MCF 10A (cell line): Measurements from ENCODE around the gene MFSD12. TPM values are rescaled to one million over a fixed set of nuclear protein-coding genes. Genes with fewer than 3 reads are reported as not detected.

Experiments
- BruUV-seq: library from RNA; stranded (reverse); fragments of 400-500 nt; replicated peaks from 2 replicates; lab custom pipeline; 2021; lab: Mats Ljungman, UMichigan
- CTCF ChIA-PET: fragments of 300-600 bp; sonication (Branson Sonifier 250); formaldehyde crosslinking; extraction: SDS; loops from one replicate; lab custom pipeline; 2021; ENCODE audit warnings: antibody characterized with exemption, inconsistent platforms; lab: Yijun Ruan, JAX
- POLR2A ChIA-PET: fragments of 300-600, 350-650 bp; sonication (Branson Sonifier 250); formaldehyde crosslinking; extraction: SDS; loops from one replicate; lab custom pipeline; 2020; ENCODE audit warnings: antibody characterized with exemption, inconsistent platforms; lab: Yijun Ruan, JAX
- DNase-seq: peaks from one replicate; pipeline ENCODE4 v3.0.0-alpha.2; 2018; ENCODE audit not compliant: unreplicated experiment
- H3K27ac Mint-ChIP-seq: one replicate; pipeline ENCODE4 v1.8.0; 2022; ENCODE audit warnings: mild to moderate bottlenecking, low read depth, mixed read lengths; ENCODE audit not compliant: unreplicated experiment
- H3K27me3 Mint-ChIP-seq: one replicate; pipeline ENCODE4 v1.8.0; 2022; ENCODE audit warnings: mixed read lengths; ENCODE audit not compliant: insufficient read depth, unreplicated experiment
- H3K36me3 Mint-ChIP-seq: one replicate; pipeline ENCODE4 v1.8.0; 2022; ENCODE audit warnings: mild to moderate bottlenecking, moderate library complexity, mixed read lengths; ENCODE audit not compliant: insufficient read depth, unreplicated experiment
- H3K4me1 Mint-ChIP-seq: one replicate; pipeline ENCODE4 v1.8.0; 2022; ENCODE audit warnings: mixed read lengths; ENCODE audit not compliant: insufficient read depth, unreplicated experiment
- H3K4me3 Mint-ChIP-seq: one replicate; pipeline ENCODE4 v1.8.0; 2022; ENCODE audit warnings: mild to moderate bottlenecking, moderate library complexity, mixed read lengths; ENCODE audit not compliant: unreplicated experiment
- H3K9me3 Mint-ChIP-seq: one replicate; pipeline ENCODE4 v1.8.0; 2022; ENCODE audit warnings: mixed read lengths; ENCODE audit not compliant: unreplicated experiment
- intact Hi-C: fragments of 100-400 bp; cut with micrococcal nuclease; formaldehyde crosslinking; loops from 2 replicates; pipeline ENCODE4 v1.14.1; 2022
- total RNA-seq: library from RNA; stranded (reverse); gene quantifications from 2 replicates; pipeline ENCODE4 v1.2.3, GENCODE V29; 2022
- TF ChIP-seq, protein P1 (sequence below): fragments of 200-600 bp; IDR thresholded peaks from one replicate; pipeline ENCODE4 v1.8.0; 2022; ENCODE audit warnings: antibody characterized with exemption, mild to moderate bottlenecking; ENCODE audit not compliant: unreplicated experiment

Gene MFSD12
- total RNA-seq, 1 experiment from 2014 or later = 79.4 TPM

DNA sequence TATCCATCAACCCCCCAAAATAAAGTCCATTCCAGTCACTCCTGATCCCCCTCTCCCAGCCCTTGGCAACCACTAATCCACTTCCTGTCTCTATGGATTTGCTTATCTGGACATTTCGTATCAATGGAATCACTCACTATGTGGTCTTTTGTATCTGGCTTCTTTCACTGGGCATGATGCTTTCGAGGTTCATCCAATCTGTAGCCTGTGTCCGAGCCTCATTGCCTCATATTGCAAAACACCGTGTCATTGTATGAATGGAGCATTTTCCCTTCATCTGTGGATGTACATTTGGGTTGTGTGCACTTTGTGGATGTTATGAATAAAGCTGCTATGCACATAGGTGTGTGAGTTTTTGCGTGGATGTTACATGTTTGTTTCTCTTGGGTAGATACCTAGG lies 52.7 kb downstream of the MFSD12 start:
- no peaks in the 10 kb centered on the region for H3K27me3 Mint-ChIP-seq

DNA sequence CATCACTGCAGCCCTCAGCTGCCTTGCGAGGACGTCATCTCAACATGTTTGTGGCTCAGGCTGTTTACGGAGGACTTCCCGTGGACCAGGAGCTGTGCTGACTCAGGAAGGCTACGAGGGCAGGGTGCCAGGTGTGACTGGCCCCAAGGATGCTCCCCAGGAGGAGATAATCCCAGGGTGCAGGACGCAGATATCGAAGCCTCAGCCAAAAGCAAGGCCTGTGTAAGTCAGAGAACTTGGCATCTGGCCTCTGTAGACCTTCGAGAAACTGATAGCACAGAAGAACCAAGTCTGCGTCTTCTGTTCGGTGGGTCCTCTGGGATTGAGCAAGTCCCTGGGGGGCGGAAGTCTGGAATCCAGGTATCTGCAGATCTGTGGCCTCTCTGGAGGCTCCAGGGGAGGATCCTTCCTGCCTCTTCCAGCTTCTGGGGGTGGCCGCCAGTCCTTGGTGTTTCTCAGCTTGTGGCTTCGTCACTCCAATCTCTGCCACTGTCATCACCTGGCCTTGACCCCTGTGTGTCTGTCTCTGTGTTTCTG lies 54.3 kb downstream of the MFSD12 start:
- intact Hi-C loops = no loop called here
- ChIA-PET POLR2A (no interaction called here), CTCF (interaction anchor here (0.6 kb wide), 3 partner anchors 11 to 198 kb away, joined by 3 to 5 read pairs (median 4); no protein-coding TSS in a partner anchor)
- Mint-ChIP-seq H3K27me3 (no peaks in the 10 kb centered on the region), H3K27ac (no peak overlapping the region), H3K9me3 (no peaks in the 10 kb centered on the region), H3K4me1 (peaks cover 19% of the 10 kb centered on the region), H3K36me3 (peaks cover 10% of the 10 kb centered on the region), H3K4me3 (no peak overlapping the region)
- TF ChIP-seq, protein P1, sequence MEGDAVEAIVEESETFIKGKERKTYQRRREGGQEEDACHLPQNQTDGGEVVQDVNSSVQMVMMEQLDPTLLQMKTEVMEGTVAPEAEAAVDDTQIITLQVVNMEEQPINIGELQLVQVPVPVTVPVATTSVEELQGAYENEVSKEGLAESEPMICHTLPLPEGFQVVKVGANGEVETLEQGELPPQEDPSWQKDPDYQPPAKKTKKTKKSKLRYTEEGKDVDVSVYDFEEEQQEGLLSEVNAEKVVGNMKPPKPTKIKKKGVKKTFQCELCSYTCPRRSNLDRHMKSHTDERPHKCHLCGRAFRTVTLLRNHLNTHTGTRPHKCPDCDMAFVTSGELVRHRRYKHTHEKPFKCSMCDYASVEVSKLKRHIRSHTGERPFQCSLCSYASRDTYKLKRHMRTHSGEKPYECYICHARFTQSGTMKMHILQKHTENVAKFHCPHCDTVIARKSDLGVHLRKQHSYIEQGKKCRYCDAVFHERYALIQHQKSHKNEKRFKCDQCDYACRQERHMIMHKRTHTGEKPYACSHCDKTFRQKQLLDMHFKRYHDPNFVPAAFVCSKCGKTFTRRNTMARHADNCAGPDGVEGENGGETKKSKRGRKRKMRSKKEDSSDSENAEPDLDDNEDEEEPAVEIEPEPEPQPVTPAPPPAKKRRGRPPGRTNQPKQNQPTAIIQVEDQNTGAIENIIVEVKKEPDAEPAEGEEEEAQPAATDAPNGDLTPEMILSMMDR = no peak
- BruUV-seq = no TSS peak
- DNase-seq = peak; percentile 17

More for the DNA sequence above, 52.7 kb downstream of the MFSD12 start:
- H3K27ac Mint-ChIP-seq = peak overlapping the region; percentile 97
- peaks cover 20% of the 10 kb centered on the region for H3K4me1 Mint-ChIP-seq
- POLR2A ChIA-PET = no interaction called here
- intact Hi-C loops = no loop called here
- H3K9me3 Mint-ChIP-seq = no peaks in the 10 kb centered on the region
- H3K4me3 Mint-ChIP-seq = peak overlapping the region; percentile 83
- H3K36me3 Mint-ChIP-seq = peaks cover 10% of the 10 kb centered on the region
- CTCF ChIA-PET = interaction anchor here (0.6 to 1.0 kb wide), 2 partner anchors 18 to 178 kb away, joined by 3 read pairs; no protein-coding TSS in a partner anchor
- BruUV-seq = no TSS peak
- TF ChIP-seq, protein P1 = no peak
- DNase-seq = no peak

DNA sequence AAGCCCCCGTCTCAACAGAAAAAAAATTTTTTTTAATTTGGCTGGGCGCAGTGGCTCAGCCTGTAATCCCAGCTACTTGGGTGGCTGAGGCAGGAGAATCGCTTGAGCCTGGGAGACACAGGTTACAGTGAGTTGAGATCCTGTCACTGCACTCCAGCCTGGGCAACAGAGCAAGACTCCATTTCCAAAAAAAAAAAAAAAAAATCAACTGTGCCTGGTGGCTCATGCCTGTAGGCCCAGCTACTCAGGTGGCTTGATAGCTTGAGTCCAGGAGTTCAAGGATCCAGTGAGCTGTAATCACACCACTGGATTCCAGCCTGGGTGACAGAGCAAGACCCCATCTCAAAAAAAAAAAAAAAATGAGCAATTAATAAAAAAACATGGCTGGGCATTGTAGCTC lies 55.6 kb downstream of the MFSD12 start:
- Mint-ChIP-seq H3K27ac (no peak overlapping the region), H3K36me3 (peaks cover 12% of the 10 kb centered on the region), H3K4me1 (peaks cover 17% of the 10 kb centered on the region), H3K4me3 (no peak overlapping the region), H3K27me3 (no peaks in the 10 kb centered on the region), H3K9me3 (no peaks in the 10 kb centered on the region)
- intact Hi-C loops = no loop called here
- TF ChIP-seq, protein P1 = no peak
- DNase-seq = no peak
- POLR2A ChIA-PET = interaction anchor here (0.7 to 1.7 kb wide), 5 partner anchors 16 to 548 kb away, joined by 3 to 10 read pairs (median 5); partner anchors contain the start of gene SMIM44
- CTCF ChIA-PET = interaction anchor here (0.6 to 2.1 kb wide), 3 partner anchors 29 to 163 kb away, joined by 3 to 8 read pairs (median 4); no protein-coding TSS in a partner anchor
- no TSS peak for BruUV-seq

DNA sequence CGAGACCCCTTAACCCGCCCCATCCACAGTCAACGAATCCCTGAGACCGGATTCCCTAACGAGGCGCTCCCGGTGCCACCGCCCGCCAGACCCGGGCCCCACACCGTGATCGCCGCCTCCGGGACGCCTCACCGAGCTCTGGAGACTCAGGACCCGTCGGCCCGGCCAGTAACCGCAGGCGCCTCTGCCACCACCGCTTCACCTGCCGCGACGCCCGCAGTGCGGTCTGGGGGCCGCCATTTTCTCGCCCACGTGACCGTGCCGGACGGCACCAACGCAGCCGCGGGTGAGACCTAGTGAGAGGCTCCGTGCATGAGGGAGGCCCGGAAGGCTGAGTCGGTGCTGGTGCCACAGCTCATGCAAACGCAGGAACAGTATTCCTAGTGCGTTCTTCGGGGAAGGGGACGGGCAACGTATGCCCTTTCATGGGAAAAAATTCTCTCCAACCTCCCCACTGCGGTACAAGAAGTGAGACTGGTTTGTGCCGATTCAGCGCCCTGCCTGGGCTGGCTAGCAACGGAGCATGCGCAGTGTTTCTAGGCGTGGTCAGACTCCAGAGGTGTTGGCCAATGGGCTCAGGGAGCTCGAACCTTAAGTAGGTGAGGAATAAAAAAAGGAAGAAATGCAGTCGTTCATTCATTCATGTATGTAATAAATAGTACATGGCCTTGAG lies 56.8 kb downstream of the MFSD12 start, which contains the start of gene DOHH:
DOHH (minus strand) TSS at position 246 of the 673 bp plus-strand sequence. CDS start 3,860 bp downstream, outside the sequence.
- H3K4me3 Mint-ChIP-seq = peak within 1 kb of the TSS; percentile 97
- no peaks in the 10 kb centered on the region for H3K27me3 Mint-ChIP-seq
- peak within 1 kb of the TSS; percentile 99 for H3K27ac Mint-ChIP-seq
- H3K36me3 Mint-ChIP-seq = peaks cover 21% of the 10 kb centered on the region
- no peaks in the 10 kb centered on the region for H3K9me3 Mint-ChIP-seq
- ChIA-PET CTCF (interaction anchor here (0.6 to 2.1 kb wide), 2 partner anchors 28 to 57 kb away, joined by 3 to 8 read pairs; no protein-coding TSS in a partner anchor), POLR2A (interaction anchor here (0.6 to 1.7 kb wide), 18 partner anchors 9 to 1320 kb away, joined by 3 to 10 read pairs (median 4); partner anchors contain the start of genes SMIM24 and SMIM44)
- BruUV-seq = no TSS peak
- DNase-seq = peak; percentile 97
- intact Hi-C loops = no loop called here
- H3K4me1 Mint-ChIP-seq = peaks cover 17% of the 10 kb centered on the region
- TF ChIP-seq, protein P1 = no peak
